Motor neuron (in vitro differentiated cells): ENCODE data around the gene PRPF38B. TPM values are rescaled to one million over a fixed set of nuclear protein-coding genes. Genes with fewer than 3 reads are reported as not detected.
"Not testable (repeated sequence)": the region's sequence is repeated elsewhere in the genome, so short reads cannot be mapped to it uniquely, and the experiment has no call there.

Experiments
- ATAC-seq, 8 experiments: fragments of 200-7000 bp; cut with Tn5 transposase; replicated peaks in 6 of 8; 2 replicates each; pipeline ENCODE4 v1.8.0; 2021; ENCODE audit warnings: mild to moderate bottlenecking in 8 of 8, moderate library complexity in 8 of 8
- H3K27ac ChIP-seq, 2 donors: fragments of 250-450 bp; sonication (Bioruptor Pico); 2 replicates each; pipeline ENCODE4 v1.9.0; 2021; ENCODE audit warnings: antibody characterized with exemption in 2 of 2, mild to moderate bottlenecking in 2 of 2, moderate library complexity in 1 of 2
- H3K4me1 ChIP-seq, 2 donors: fragments of 250-450 bp; sonication (Bioruptor Pico); replicated peaks in 1 of 2; 2 replicates each; pipeline ENCODE4 v1.6.1; 2021; ENCODE audit warnings: antibody characterized with exemption in 2 of 2, mild to moderate bottlenecking in 2 of 2, moderate library complexity in 1 of 2
- H3K4me3 ChIP-seq, 5 donors: fragments of 250-450 bp; sonication (Bioruptor Pico); 2 replicates each; pipeline ENCODE4 v1.9.0; 2021; ENCODE audit warnings: antibody characterized with exemption in 5 of 5, mild to moderate bottlenecking in 5 of 5, moderate library complexity in 4 of 5
- WGBS, 10 experiments: fragments of 450-650 bp; shearing (Covaris generic); methylation state at CpG; one replicate each; pipeline ENCODE4 v1.0.0; 2022; 5-methylcytosine and 5-hydroxymethylcytosine counted together
- in situ Hi-C, 9 experiments: fragments of 400-800 bp; cut with MboI; loops; one replicate each; pipeline ENCODE4 v1.15.0; 2021; ENCODE audit warnings: low sequenced_read_pairs in 9 of 9, low pct_unique_long_range_greater_than_20kb in 2 of 9; ENCODE audit not compliant: unreplicated experiment in 9 of 9
- total RNA-seq, 8 experiments: library from RNA; unstranded; fragments of 300-600 nt; gene quantifications; 2 replicates each; pipeline versions ENCODE4 v1.2.3 to v1.2.4, GENCODE V29; 2022

The PRPF38B gene
- total RNA-seq, 8 experiments from 2014 or later = 22.0 to 61.4 (median 30.1) TPM

- Histone ChIP-seq H3K27ac (no peak overlapping the region), H3K4me3 (no peak overlapping the region), H3K4me1 (peaks cover 0 to 7% of the 10 kb centered on the region in 2 donors)
- in situ Hi-C loops = loop anchor here in 3 of 9 experiments (25.0 kb wide), 3 partner anchors 201 to 701 kb away; partner anchors contain the start of genes GPSM2 (in 1 of the 3), SLC25A24 (in 1 of the 3) and SORT1 (in 1 of the 3)
- 0 to 100% (median 45%) methylated on average over 1 to 2 of the region's 2 CpGs for WGBS, 10 experiments
- peak in 2 of 8 experiments; percentile 19 to 67 for ATAC-seq
Measured at GRCh38 chr1:108686614-108687313, 5.3 kb upstream of the PRPF38B start.

- in situ Hi-C loops = loop anchor here in 3 of 9 experiments (25.0 kb wide), 3 partner anchors 196 to 696 kb away; partner anchors contain the start of genes GPSM2 (in 1 of the 3), SLC25A24 (in 1 of the 3) and SORT1 (in 1 of the 3)
- Histone ChIP-seq H3K4me3 (peak overlapping the region; percentile 77 to 99 (median 94)), H3K4me1 (peaks cover 3 to 23% of the 10 kb centered on the region in 2 donors), H3K27ac (peak overlapping the region; percentile 97 to 98)
- WGBS, 10 experiments = 12 to 55% (median 30%) methylated on average over 5 to 12 of the region's 12 CpGs; no CpG with 5 or more reads in 1 of the 10 experiments
- ATAC-seq = peak in 6 of 8 experiments; percentile 0 to 34 (median 12)
Measured at GRCh38 chr1:108691128-108691941, 775 bp upstream of the PRPF38B start.

- in situ Hi-C loops = loop anchor here in 3 of 9 experiments (25.0 kb wide), 3 partner anchors 194 to 694 kb away; partner anchors contain the start of genes GPSM2 (in 1 of the 3), SLC25A24 (in 1 of the 3) and SORT1 (in 1 of the 3)
- H3K4me3 ChIP-seq = peak overlapping the region; percentile 77 to 99 (median 94)
- peaks cover 3 to 23% of the 10 kb centered on the region in 2 donors for H3K4me1 ChIP-seq
- ATAC-seq = peak; percentile 35 to 66 (median 60)
- peak overlapping the region; percentile 97 to 98 for H3K27ac ChIP-seq
- 0 to 2% (median 0%) methylated on average over 2 to 15 of the region's 36 CpGs; no CpG with 5 or more reads in 2 of the 10 experiments for WGBS, 10 experiments
Measured at GRCh38 chr1:108692724-108693655, 880 bp downstream of the PRPF38B start.

- Histone ChIP-seq H3K4me3 (no peak overlapping the region), H3K27ac (no peak overlapping the region), H3K4me1 (peaks cover 3 to 23% of the 10 kb centered on the region in 2 donors)
- ATAC-seq = no peak
- 73 to 97% (median 93%) methylated on average over 3 to 5 of the region's 5 CpGs for WGBS, 10 experiments
- in situ Hi-C loops = loop anchor here in 3 of 9 experiments (25.0 kb wide), 3 partner anchors 192 to 692 kb away; partner anchors contain the start of genes GPSM2 (in 1 of the 3), SLC25A24 (in 1 of the 3) and SORT1 (in 1 of the 3)
Measured at GRCh38 chr1:108695535-108695934, 3.4 kb downstream of the PRPF38B start.

- in situ Hi-C loops = loop anchor here in 3 of 9 experiments (25.0 kb wide), 3 partner anchors 188 to 688 kb away; partner anchors contain the start of genes GPSM2 (in 1 of the 3), SLC25A24 (in 1 of the 3) and SORT1 (in 1 of the 3)
- WGBS, 10 experiments = 83 to 95% (median 94%) methylated on average over 14 to 22 of the region's 22 CpGs
- peaks cover 3 to 9% of the 10 kb centered on the region in 2 donors for H3K4me1 ChIP-seq
- H3K4me3 ChIP-seq = no peak overlapping the region
- H3K27ac ChIP-seq = no peak overlapping the region
- no peak for ATAC-seq
Measured at GRCh38 chr1:108699375-108700332, 7.5 kb downstream of the PRPF38B start.

GRCh38 chr1:108701176-108701849 is 9.2 kb downstream of the PRPF38B start:
- no peak for ATAC-seq
- H3K27ac ChIP-seq = no peak overlapping the region
- H3K4me1 ChIP-seq = no peaks in the 10 kb centered on the region
- no peak overlapping the region for H3K4me3 ChIP-seq
- in situ Hi-C loops = no loop called here
- 52 to 97% (median 86%) methylated on average over 3 to 5 of the region's 5 CpGs for WGBS, 10 experiments

GRCh38 chr1:108702109-108702508 is 10.0 kb downstream of the PRPF38B start:
- H3K4me1 ChIP-seq, ATAC-seq, H3K27ac ChIP-seq, H3K4me3 ChIP-seq, in situ Hi-C loops: not testable (repeated sequence)
- 80 to 100% (median 93%) methylated on average over 1 to 6 of the region's 6 CpGs; no CpG with 5 or more reads in 3 of the 10 experiments for WGBS, 10 experiments

GRCh38 chr1:108703939-108704338 is 11.8 kb downstream of the PRPF38B start:
- H3K4me3 ChIP-seq = no peak overlapping the region
- no peak overlapping the region for H3K27ac ChIP-seq
- no peaks in the 10 kb centered on the region for H3K4me1 ChIP-seq
- peak in 2 of 8 experiments; percentile 5 to 8 for ATAC-seq
- 56 to 100% (median 85%) methylated on average over 1 to 6 of the region's 6 CpGs; no CpG with 5 or more reads in 1 of the 10 experiments for WGBS, 10 experiments
- in situ Hi-C loops = no loop called here

GRCh38 chr1:108704496-108704895 is 12.4 kb downstream of the PRPF38B start:
- no peak overlapping the region for H3K27ac ChIP-seq
- 0 to 100% (median 67%) methylated on average over 1 to 2 of the region's 2 CpGs; no CpG with 5 or more reads in 1 of the 10 experiments for WGBS, 10 experiments
- peak in 3 of 8 experiments; percentile 53 to 86 (median 85) for ATAC-seq
- in situ Hi-C loops = no loop called here
- no peak overlapping the region for H3K4me3 ChIP-seq
- no peaks in the 10 kb centered on the region for H3K4me1 ChIP-seq

- ATAC-seq = no peak
- in situ Hi-C loops = no loop called here
- Histone ChIP-seq H3K27ac (no peak overlapping the region), H3K4me3 (no peak overlapping the region), H3K4me1 (no peaks in the 10 kb centered on the region)
- 60 to 100% (median 85%) methylated on average over 1 to 3 of the region's 3 CpGs; no CpG with 5 or more reads in 3 of the 10 experiments for WGBS, 10 experiments
Measured at GRCh38 chr1:108706643-108707042, 14.5 kb downstream of the PRPF38B start.
